GM21786 (cell line): ENCODE results near the gene AQP12B.
"Not testable (repeated sequence)": the region's sequence is repeated elsewhere in the genome, so short reads cannot be mapped to it uniquely, and the experiment has no call there.

Experiments used
- ATAC-seq: cut with Tn5 transposase; IDR thresholded peaks from one replicate; pipeline ENCODE4 v1.9.1; 2021; ENCODE audit not compliant: unreplicated experiment

The AQP12B gene

GRCh38 chr2:240685771-240686371 is 3.2 kb upstream of the AQP12B start:
- no peak for ATAC-seq

- not testable (repeated sequence) for ATAC-seq
These were observed 1.5 kb upstream of the AQP12B start for GRCh38 chr2:240683980-240684728.

- ATAC-seq = not testable (repeated sequence)
These were observed 769 bp upstream of the AQP12B start for GRCh38 chr2:240683329-240683979.

- ATAC-seq = not testable (repeated sequence)
These were observed 2.5 kb downstream of the AQP12B start for GRCh38 chr2:240680185-240680584.

- ATAC-seq = not testable (repeated sequence)
These were observed 3.8 kb downstream of the AQP12B start for GRCh38 chr2:240678909-240679308.

GRCh38 chr2:240678043-240678442 is 4.6 kb downstream of the AQP12B start:
- not testable (repeated sequence) for ATAC-seq

GRCh38 chr2:240675345-240675744 is 7.3 kb downstream of the AQP12B start:
- ATAC-seq = not testable (repeated sequence)

- not testable (repeated sequence) for ATAC-seq
These were observed 8.1 kb downstream of the AQP12B start for GRCh38 chr2:240674461-240675184.

- ATAC-seq = no peak
These were observed 9.9 kb downstream of the AQP12B start for GRCh38 chr2:240672701-240673190.

- ATAC-seq = no peak
These were observed 10.5 kb downstream of the AQP12B start for GRCh38 chr2:240672076-240672700.

- ATAC-seq = no peak
These were observed 11.7 kb downstream of the AQP12B start for GRCh38 chr2:240670950-240671349.

GRCh38 chr2:240670402-240670801 is 12.3 kb downstream of the AQP12B start:
- ATAC-seq = no peak

GRCh38 chr2:240664622-240665021 is 18.1 kb downstream of the AQP12B start:
- ATAC-seq = no peak

- no peak for ATAC-seq
These were observed 19.0 kb downstream of the AQP12B start for GRCh38 chr2:240663546-240664190.

GRCh38 chr2:240662681-240663080 is 20.0 kb downstream of the AQP12B start:
- no peak for ATAC-seq

GRCh38 chr2:240659883-240660282 is 22.8 kb downstream of the AQP12B start:
- ATAC-seq = not testable (repeated sequence)

GRCh38 chr2:240655931-240656886 is 26.5 kb downstream of the AQP12B start:
- ATAC-seq = no peak

GRCh38 chr2:240651185-240651584 is 31.5 kb downstream of the AQP12B start:
- ATAC-seq = no peak
